HG03060 (cell line): ENCODE measurements around the gene MPC1.

Experiments
- ATAC-seq: cut with Tn5 transposase; IDR thresholded peaks from one replicate; pipeline ENCODE4 v1.9.1; 2021; ENCODE audit warnings: low read depth, moderate number of reproducible peaks; ENCODE audit not compliant: unreplicated experiment

Gene MPC1

DNA sequence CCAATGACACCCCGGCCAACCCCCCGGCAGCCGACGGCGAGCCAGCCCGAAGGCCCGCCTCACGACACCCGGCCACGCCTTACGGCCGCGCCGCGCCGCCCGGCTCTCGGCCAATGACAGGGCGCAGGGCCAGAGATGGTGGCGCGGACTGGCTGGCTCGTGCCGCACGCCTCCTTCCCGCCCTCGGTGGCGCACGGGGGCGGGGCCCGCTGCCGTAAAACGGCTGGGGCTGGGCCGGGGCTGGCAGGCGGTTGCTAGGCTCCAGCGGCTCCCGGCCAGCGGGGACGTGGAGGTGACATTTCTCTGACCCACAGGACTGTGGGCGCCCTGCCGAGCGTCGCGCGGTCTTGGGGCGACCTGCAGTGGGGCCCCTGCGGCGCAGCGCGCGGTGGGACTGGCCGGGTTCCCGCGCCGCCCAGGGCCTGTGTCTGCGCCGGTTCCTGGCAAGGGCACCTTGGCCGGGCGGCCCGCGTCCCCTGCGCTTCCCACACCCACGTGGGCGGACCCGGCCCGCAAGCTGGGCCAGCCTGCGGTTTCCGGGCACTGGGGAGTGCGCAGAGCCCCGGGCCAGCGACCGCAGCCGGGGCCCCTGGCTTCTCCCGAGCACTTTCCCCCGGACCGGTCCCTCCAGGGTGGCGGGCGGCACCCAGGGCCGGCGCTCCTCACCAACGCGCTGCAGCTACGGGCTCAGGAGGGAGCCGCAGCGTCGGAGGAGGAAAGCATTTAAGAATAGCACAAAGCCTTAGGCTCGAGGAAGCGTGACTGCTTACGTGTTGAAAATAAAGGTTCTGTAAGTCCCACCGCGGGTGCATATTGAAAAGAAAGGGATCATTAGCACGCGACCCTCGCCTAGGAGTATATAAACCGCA, at the start of gene MPC1:
Gene MPC1 (minus strand): TSS at position 8 of the 869 bp plus-strand sequence. CDS start 64 bp downstream, outside the sequence.
- peak; percentile 61 for ATAC-seq

DNA sequence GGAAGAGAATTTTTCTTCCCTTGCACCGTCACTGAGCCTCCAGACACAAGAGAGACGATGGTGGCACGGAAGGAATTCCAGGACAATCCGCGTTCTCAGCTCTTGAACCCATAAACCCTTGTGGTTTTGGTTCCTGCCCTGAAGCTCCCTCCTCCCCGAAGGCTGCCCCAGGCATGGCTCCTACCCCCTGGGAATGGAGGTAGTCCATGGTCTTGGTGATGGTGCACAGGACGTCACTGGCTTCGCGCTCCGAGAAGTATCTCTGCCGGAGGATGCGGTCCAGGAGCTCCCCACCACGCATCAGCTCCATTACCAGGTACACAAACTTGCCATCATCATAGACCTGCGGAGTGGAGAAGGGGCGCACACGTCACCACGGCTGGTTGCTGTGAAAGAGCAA, 47.5 kb upstream of the MPC1 start:
- no peak for ATAC-seq

DNA sequence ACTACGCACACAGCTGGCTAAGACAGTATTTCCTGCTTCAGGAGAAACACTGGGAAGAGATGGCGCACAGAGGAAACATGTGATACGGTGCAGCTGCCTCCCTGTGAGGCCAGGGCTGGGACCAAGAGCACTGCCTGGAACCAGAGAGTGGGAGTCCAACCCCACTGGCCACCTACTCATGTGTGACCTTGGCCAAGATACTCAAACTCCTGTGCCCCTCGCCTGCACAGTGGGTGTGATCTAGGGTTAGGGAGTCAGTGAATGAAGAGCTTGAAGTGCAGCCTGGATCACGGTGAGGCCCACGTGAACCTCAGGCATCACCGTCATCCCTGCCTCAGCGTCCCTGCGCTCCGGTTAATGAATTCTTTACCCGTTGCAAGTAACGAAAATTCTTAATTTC, 41.7 kb upstream of the MPC1 start:
- no peak for ATAC-seq

DNA sequence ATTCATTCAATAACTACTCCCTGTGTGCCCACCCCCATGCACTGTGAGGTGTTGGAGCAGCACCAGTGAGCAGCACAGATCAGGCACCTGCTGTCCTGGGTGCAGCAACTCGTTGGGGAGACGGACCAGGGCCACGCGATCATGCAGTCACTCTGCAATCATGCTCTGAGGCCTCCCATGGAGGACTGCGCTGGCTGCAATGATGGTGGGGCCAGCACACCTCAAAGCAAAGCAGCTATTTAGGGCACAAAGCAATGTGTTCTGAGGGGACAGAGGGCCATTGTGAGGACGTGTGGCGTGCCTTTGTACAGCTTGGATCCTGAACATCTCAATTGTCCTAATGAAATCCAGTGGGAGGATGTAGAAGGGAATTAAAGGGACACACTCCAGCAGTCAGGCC, 41.0 kb upstream of the MPC1 start:
- no peak for ATAC-seq

DNA sequence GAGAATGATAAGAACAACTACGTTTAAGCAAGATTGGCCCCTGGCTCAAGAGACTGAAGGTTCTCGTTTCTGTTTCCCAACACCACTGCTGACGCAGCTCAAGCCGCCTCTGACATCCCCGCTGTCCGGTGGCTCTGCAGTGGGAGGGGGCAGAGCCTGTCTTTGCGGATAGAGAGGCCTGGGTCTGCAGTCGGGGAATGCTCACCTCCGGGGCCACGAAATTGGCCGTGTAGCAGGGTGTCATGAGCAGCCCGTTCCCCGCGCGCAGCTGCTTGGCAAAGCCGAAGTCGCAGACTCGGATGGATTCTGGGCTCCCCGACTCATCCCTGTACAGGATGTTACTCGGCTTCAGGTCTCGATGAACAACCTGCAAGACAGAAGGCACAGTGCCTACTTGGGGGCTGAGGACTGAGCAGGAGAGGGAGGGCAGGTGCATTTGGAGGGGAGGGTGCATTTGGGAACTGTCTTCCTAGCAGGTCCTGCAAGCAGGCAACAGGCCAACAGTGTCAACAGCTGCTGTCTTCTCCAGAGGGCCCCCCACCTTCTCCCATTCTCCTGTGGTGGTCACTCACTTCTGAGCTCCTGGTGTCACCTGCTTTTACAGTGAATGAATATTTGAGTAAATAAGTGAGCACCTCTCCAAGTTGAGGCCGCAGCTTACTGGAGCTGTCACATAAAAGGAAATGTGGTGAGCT, 40.5 kb upstream of the MPC1 start:
- ATAC-seq = no peak

DNA sequence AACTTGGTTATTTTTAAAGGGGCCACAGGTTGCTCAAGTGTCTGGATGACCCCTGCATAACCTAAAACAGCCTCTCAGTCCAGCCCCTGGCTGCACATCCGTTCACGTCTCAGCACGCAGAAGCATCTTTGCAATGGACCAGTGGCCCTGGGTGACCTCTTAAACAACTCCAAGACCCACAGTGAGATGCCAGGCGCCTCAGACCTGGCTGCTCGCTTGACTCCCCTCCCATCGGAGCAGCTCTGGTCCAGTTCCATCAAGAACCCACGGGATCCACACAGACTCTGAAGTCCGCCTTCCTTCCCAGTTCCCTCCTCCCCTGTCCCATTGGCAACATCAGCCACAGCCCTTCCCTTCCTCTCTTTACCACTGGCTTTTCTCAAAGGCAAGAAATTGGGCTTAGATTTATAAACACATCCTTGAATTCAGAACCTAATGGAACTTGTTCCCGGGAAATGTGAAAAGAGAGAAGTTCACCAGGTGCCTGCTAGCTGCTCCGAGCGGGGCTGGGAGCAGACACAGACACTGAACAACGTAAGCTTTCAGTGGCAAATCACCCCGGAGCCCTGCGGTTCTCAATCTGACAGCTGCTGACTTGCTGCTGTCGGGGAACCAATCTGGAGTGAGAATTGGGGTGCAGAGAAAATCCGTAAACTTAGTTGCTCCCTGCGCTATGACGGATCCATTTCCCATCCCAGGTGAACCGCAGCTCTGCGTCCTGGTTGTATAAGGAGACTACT, 39.6 kb upstream of the MPC1 start:
- ATAC-seq = no peak

DNA sequence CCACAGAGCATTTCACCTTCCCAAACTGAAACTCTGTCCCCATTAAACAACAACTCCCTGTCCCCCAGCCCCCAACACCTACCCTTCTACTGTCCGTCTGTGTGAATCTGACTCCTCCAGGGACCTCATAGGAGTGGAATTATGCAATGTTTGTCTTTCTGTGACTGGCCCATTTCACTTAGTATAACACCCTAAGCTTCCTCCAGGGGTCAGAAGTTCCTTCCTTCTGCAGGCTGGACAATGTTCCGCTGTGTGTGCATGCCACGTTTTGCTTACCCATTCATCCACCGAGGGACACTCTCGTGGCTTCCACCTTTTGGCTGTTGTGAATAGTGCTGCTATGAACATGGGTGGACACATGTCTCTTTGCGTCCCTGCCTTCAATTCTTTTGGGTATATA, 37.6 kb upstream of the MPC1 start:
- ATAC-seq = no peak

DNA sequence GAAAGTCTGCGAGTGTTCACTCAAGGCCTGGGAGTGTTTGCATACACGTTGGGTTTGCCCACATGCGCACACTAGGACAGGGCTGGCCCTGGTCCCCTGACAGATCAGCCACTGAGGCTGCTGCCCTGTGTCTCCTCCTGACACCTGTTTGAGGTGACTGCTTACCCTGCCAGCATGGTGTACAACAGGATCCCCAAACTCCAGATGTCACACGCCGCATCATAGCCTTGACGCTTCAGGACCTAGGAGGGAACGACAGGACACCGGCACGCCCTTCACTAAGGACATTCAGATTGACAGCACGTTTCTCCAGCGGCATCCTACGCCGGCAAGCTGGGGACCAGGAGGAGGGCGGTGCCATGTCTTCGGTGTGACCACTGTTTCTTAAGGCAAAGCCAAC, 37.0 kb upstream of the MPC1 start:
- ATAC-seq = no peak

DNA sequence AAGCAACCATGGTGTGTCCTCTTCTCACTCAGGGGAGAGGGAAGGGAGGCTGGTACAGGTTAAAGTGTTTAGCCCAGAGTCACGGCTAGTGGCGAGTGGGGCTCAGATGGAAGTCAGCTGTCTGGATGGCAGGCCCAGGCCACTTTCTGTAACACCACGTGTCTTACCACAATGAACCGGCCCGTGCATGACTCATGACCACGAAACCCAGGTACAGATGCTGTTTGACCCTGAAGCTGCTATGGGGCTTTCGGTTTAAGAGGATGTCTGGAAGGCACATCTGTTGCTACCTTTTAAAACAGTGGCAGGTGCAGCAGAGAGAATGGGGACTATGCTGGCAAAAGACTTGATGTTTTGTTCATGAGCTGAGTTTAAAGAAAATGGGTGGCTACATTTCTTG, 36.5 kb upstream of the MPC1 start:
- peak; percentile 92 for ATAC-seq

DNA sequence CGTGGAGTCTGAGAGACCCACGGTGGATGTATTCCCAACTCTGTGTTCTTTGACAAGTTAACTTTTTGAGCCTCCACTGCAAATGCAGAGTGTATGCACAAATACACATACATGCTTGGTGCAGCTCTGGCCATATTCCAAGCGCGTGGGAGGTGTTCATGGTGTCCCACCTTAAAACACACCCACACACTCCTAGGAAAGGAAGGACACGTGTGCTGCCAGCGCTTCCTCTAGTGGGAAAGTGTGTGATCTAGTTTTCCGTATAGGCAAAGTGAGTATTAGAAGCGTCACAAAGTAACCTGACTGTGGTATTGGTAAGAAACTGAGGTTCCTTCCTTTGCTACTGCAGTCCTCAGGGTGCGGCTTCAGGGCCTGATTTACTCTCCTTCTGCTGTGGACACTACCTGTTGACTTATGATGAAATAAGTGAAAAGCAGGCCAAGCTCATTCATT, 36.0 kb upstream of the MPC1 start:
- no peak for ATAC-seq

DNA sequence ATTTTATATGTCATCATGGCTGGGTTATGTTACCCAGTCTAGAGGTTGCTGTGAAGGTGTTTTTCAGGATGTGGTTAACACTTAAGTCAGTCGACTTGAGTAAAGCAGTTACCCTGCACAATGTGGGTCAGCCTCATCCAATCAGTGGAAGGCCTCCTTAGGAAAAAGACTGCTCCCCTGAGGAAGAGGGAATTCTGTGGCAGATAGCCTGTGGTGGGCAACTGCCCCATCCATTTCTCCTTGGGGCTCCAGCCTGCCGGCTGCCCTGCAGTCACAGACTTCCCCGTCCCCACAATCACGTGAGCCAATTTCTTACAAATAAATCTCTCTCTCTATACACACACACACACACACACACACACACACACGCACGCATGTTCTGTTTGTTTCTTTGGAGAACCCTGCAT, 34.5 kb upstream of the MPC1 start:
- peak; percentile 34 for ATAC-seq

DNA sequence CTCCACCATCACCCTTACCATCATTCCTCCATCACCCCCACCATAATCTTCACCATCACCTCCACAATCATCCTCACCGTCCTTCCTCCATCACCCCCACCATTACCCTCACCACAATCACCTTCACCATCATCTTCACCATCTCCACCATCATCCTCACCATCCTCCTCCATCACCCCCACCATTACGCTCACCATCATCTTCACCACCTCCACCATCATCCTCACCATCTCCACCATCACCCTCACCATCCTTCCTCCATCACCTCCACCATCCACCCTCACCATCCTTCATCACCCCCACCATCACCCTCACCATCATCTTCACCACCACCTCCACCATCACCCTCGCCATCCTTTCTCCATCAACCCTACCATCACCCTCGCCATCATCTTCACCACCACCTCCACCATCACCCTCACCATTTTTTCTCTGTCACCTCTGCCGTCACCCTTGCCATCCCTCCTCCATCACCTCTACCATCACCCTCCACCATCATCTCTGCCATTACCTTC, 33.1 kb upstream of the MPC1 start:
- no peak for ATAC-seq

DNA sequence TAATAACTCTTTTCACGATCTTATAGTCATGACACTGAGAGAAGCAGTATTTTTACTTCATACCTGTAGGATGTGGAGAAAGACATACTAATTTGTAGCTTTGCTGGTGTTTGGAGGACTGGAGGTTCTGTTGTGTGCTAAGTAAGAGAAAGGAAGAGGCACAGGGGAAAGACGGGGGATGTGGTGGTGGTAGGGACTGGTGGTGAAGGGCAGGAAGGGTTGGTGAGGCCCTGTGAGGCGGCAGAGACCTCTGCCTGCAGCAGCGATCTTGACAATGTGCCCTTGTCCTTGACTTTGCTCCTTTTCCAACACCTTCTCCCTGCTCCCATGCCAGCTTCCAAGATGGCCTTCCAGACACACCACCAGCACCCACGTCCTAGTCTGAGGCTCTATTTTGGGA, 32.6 kb upstream of the MPC1 start:
- no peak for ATAC-seq

DNA sequence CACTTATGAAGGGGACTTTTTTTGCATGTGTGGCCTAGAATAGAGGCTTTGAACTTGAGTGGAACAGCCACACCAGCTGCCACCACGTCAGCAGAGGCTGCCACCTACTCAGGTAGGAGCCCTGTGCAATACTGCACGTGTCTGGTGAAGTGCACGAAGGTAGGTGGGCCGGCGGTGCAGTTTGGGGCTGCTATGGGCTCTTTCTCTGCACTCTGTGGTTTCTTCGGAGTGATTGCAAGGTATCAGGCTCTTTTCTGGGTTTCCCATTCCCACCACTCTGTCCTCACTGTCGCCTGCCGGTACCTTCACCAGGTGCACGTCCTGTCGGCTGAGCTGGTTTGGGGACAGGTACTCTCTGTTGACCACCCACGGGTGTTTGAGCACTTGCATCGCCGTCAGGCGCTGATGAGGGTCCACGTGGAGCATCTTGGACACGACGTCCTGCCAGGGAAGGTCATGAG, 30.8 kb upstream of the MPC1 start:
- no peak for ATAC-seq

DNA sequence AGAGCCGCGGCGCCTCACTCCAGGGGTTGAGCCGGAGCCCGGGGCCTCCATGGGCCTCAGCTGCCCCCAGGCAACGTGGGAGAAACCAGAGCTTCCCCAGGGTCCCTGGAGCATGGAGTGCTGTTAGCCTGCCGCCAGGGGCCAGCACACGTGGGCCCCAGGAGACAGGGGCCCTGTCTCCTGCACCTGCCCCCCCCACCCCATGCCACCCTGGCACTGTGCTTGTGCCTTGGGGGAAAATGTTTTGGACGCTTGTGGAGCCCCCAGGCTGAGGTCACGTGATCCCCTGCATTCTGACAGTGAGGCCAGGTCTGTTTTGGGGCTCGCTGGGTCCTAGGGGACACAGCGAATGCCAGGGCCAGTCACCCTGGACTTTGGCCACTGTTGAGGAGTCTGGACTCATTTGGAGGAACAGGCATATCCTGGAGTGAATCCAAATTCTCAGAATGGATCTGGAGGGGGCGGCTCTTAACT, 30.2 kb upstream of the MPC1 start:
- ATAC-seq = no peak

DNA sequence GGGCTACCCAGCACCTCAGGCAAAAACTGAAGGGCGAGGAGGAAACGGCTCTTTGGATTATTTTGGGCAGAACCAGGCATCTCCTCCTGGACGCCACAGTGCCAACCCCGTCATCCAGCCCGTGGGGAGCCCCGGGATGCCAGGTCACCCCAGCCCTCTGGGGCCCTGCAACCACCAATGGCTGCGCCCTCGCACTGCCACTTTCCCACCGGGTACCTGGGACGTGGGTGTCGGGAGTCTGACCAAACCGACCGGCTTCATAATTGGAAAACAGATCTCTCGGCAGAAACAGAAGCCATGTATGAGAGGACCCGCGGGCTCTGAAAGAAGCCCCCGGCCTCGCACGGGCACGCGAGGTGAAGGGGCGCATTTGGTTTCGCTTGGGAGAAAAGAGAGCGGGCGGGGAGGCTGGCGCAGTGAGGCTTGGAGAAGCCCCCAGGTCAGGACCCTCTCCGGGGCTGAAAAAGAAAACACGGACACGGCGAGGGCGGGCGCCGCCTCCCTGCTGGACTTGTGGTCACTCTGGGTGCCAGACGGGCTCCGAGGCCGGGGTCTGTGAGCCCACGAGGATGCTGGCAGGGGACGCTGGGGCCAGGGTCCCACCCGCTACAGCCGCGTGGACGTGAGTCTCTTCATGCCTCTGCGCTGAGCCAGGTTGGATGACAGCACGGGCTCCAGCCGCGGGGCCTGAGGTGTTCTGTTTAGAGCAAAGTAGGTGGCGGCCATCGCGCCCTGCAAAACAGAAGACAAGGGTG, 29.6 kb upstream of the MPC1 start:
- no peak for ATAC-seq

DNA sequence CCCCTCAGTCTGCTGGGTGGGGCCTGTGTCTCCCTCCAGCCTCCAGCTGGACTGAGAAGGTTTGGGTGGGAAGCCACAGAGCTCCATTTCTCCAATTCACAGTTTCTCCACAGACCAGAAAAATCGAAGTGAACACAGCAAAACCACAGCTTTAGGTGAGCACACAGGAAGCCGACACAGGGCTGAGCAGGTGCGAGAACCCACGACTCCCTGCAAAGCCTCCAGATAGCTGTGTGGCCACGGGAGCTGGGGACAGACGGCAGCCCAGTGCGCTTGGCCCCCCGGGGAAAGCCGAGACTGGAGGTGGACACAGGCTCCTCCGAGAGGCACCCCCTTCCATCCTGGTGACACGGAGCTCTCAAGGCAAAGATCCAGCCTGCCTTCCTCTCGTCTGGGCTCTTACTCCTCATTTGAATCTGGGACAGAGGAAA, 29.0 kb upstream of the MPC1 start:
- no peak for ATAC-seq

DNA sequence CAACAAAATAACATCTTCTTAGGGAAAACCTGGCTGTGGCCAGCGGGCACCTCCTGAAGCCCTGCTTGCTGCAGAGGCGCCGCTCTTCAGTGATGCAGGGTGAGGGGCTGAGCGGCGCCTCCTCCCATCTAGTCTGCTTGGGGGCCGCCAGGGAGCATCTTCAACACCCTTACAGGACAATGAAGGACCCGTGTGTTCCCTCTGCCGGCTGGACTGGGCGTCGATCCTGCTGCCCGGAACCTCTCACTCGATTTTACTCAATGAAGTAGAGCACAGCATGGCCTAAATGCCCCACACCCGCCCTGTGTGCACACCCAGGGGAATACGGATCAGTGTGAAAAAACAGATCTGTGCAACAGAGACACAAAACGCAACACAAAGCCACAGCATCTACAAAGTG, 28.5 kb upstream of the MPC1 start:
- no peak for ATAC-seq

DNA sequence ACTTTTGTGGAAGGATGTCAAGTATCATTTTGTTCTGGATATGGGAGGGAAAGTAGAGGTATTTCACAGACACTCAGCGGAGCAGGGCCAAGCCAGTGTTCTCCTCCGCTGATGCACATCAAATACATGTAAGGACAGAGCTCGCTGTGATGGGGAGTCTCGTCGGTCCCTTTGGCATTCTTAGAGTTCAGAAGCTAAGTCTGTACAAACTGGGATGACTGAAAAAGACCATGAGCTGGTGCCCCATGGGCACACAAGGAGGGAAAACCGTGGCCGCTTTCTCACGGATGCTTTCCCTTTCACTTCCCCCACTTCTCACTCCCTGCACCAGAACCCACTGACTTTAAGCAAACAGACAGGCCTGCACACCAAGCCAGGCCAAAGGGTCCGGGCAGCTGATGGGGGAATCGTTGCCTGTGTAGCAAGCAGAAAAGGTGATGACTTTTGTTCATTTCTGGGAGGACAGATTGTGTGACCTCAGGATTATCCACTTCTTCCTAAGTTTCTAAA, 27.7 kb upstream of the MPC1 start:
- ATAC-seq = no peak
